Measurements from ENCODE around the gene LRRIQ4.

GRCh38 chr3:169879845-169880575, 67.3 kb downstream of the LRRIQ4 start:
- TF ChIP-seq GATA3 (IDR thresholded peaks at IDR 0.05; ENCODE audit: low read depth, low read length) (no peak), GATA2 (IDR thresholded peaks at IDR 0.05; ENCODE audit: low read depth, low read length) (no peak)
